Endothelial cell of umbilical vein (primary cell): Measurements from ENCODE around the gene ADGRE3. TPM values are rescaled to one million over a fixed set of nuclear protein-coding genes. Genes with fewer than 3 reads are reported as not detected.
"Not testable (repeated sequence)": the region's sequence is repeated elsewhere in the genome, so short reads cannot be mapped to it uniquely, and the experiment has no call there.

Experiments used
- BruUV-seq: library from RNA; stranded (reverse); fragments of 400-500 nt; replicated peaks from 2 replicates; lab custom pipeline; 2021; lab: Mats Ljungman, UMichigan
- CTCF ChIA-PET: fragments of 300-600, 350-600 bp; sonication (Branson Sonifier 250); formaldehyde crosslinking; loops from one replicate; lab custom pipeline; 2021; ENCODE audit warnings: antibody characterized with exemption, inconsistent platforms; lab: Charles Lee
- POLR2A ChIA-PET: fragments of 300-600, 350-600 bp; sonication (Branson Sonifier 250); formaldehyde crosslinking; loops from one replicate; lab custom pipeline; 2021; ENCODE audit warnings: antibody characterized with exemption, inconsistent platforms; lab: Charles Lee
- DNase-seq: peaks from one replicate; pipeline ENCODE4 v3.0.0-alpha.2; 2011; ENCODE audit warnings: low read depth, low spot score
- FAIRE-seq: peaks from 2 replicates; lab custom pipeline; 2011; peaks lifted over from hg19 to GRCh38; lab: Jason Lieb, UNC
- H2AFZ ChIP-seq: 2 replicates; pipeline ENCODE4 v1.6.0; 2012; ENCODE audit warnings: low read depth, low read length, control low read depth, inconsistent platforms
- H3K27ac ChIP-seq: 2 replicates; pipeline ENCODE4 v1.5.1; 2011; ENCODE audit warnings: low read depth, mild to moderate bottlenecking, control low read depth, low read length, moderate library complexity; ENCODE audit not compliant: insufficient read depth
- H3K27me3 ChIP-seq, 2 experiments: 2 replicates each; pipeline versions ENCODE4 v1.6.0 to v1.6.1; 2011; ENCODE audit warnings: low read length in 2 of 2, mixed read lengths in 1 of 2; ENCODE audit not compliant: control insufficient read depth in 2 of 2, insufficient read depth in 2 of 2
- H3K36me3 ChIP-seq, 2 experiments: 2 replicates in 1 of 2; 3 replicates in 1 of 2; pipeline ENCODE4 v1.5.1; 2011; ENCODE audit warnings: low read length in 2 of 2, mild to moderate bottlenecking in 1 of 2, moderate library complexity in 1 of 2; ENCODE audit not compliant: control insufficient read depth in 2 of 2, insufficient read depth in 2 of 2; ENCODE audit errors: extremely low read depth in 1 of 2
- H3K4me1 ChIP-seq: 3 replicates; pipeline ENCODE4 v1.5.1; 2011; ENCODE audit warnings: mild to moderate bottlenecking, low read length; ENCODE audit not compliant: control insufficient read depth, insufficient read depth; ENCODE audit errors: extremely low read depth
- H3K4me2 ChIP-seq: 2 replicates; pipeline ENCODE4 v1.6.1; 2011; ENCODE audit warnings: low read length, control low read depth, mixed read lengths; ENCODE audit not compliant: insufficient read depth
- H3K4me3 ChIP-seq, 3 experiments: fragments of 200-600 bp in 1 of 3; sonication (generic), shearing (Covaris generic) in 1 of 3; replicated peaks in 1 of 3; 2 replicates each; pipeline ENCODE4 v1.5.1; 2011 to 2016; ENCODE audit warnings: control low read depth in 3 of 3, low read length in 3 of 3, mild to moderate bottlenecking in 2 of 3, inconsistent platforms in 1 of 3, low read depth in 1 of 3, moderate library complexity in 1 of 3; ENCODE audit not compliant: insufficient read depth in 1 of 3
- H3K79me2 ChIP-seq: 2 replicates; pipeline ENCODE4 v1.6.0; 2012; ENCODE audit warnings: low read length, inconsistent platforms; ENCODE audit not compliant: control insufficient read depth, insufficient read depth
- H3K9ac ChIP-seq: replicated peaks from 2 replicates; pipeline ENCODE3; 2011; ENCODE audit warnings: low read length, control low read depth; ENCODE audit not compliant: insufficient read depth; ENCODE audit errors: extremely low read depth
- H3K9me1 ChIP-seq: replicated peaks from 3 replicates; pipeline ENCODE4 v1.6.0; 2011; ENCODE audit warnings: mild to moderate bottlenecking, low read length; ENCODE audit not compliant: control insufficient read depth, insufficient read depth; ENCODE audit errors: extremely low read depth
- H3K9me3 ChIP-seq: replicated peaks from 2 replicates; pipeline ENCODE4 v1.5.1; 2012; ENCODE audit warnings: low read length, inconsistent platforms; ENCODE audit not compliant: control insufficient read depth, insufficient read depth
- H4K20me1 ChIP-seq: replicated peaks from 2 replicates; pipeline ENCODE3; 2011; ENCODE audit warnings: mild to moderate bottlenecking, low read length; ENCODE audit not compliant: control insufficient read depth, insufficient read depth; ENCODE audit errors: extremely low read depth
- CTCF ChIP-seq, 2 donors: IDR thresholded peaks; 1 replicate in 1 of 2; 2 replicates in 1 of 2; pipeline ENCODE4 v1.5.1; 2011; ENCODE audit warnings: low read length in 2 of 2, mild to moderate bottlenecking in 2 of 2, moderate library complexity in 2 of 2, control low read depth in 1 of 2, inconsistent platforms in 1 of 2, low read depth in 1 of 2; ENCODE audit not compliant: insufficient read depth in 1 of 2; ENCODE audit errors: extremely low read depth in 1 of 2
- EZH2 ChIP-seq: IDR thresholded peaks from 2 replicates; pipeline ENCODE4 v1.6.1; 2012; ENCODE audit warnings: borderline replicate concordance, low read depth, mild to moderate bottlenecking, moderate library complexity, low read length, inconsistent platforms; ENCODE audit not compliant: severe bottlenecking
- FOS ChIP-seq: IDR thresholded peaks from 2 replicates; pipeline ENCODE4 v1.6.1; 2011; ENCODE audit warnings: mild to moderate bottlenecking, low read length, moderate library complexity, borderline replicate concordance; ENCODE audit not compliant: insufficient read depth
- GATA2 ChIP-seq: IDR thresholded peaks from 2 replicates; pipeline ENCODE4 v1.7.0; 2011; ENCODE audit warnings: low read depth, mild to moderate bottlenecking, moderate library complexity, mixed read lengths, low read length; ENCODE audit not compliant: insufficient read length, insufficient read depth
- JUN ChIP-seq: IDR thresholded peaks from 2 replicates; pipeline ENCODE4 v1.6.1; 2011; ENCODE audit warnings: borderline replicate concordance, low read depth; ENCODE audit not compliant: insufficient read length, insufficient read depth
- POLR2A ChIP-seq: IDR thresholded peaks from 2 replicates; pipeline ENCODE4 v1.6.1; 2012; ENCODE audit warnings: low read depth, mild to moderate bottlenecking, control low read depth, low read length
- dilution Hi-C: fragments of 300-500 bp; cut with MboI; formaldehyde crosslinking; loops from one replicate; pipeline ENCODE4 v1.15.0; 2019; ENCODE audit warnings: low sequenced_read_pairs; ENCODE audit not compliant: extremely low pct_ligation_motif_present
- intact Hi-C: fragments of 100-400 bp; cut with micrococcal nuclease; formaldehyde crosslinking; loops from one replicate; pipeline ENCODE4 v1.10.0; 2022
- polyA plus RNA-seq, 4 experiments: library from polyadenylated mRNA; depleted of rRNA in 3 of 4; stranded (reverse) in 3 of 4; unstranded in 1 of 4; fragments of >200 nt; gene quantifications; 2 replicates each; pipeline versions ENCODE4 v1.2.1 to v1.2.3, GENCODE V29; 2011 to 2012; ENCODE audit warnings: missing spikeins in 1 of 4
- total RNA-seq: library from RNA; stranded (reverse); gene quantifications from 2 replicates; pipeline ENCODE4 v1.2.3, GENCODE V29; 2021
- TF ChIP-seq, protein P1 (sequence below): IDR thresholded peaks from 2 replicates; pipeline ENCODE4 v1.6.1; 2011; ENCODE audit not compliant: insufficient read depth, insufficient read length

The ADGRE3 gene
- total and polyA plus RNA-seq, 2 donors (not counting 3 experiments of a cell fraction or from before 2014, with no cell fraction given) = not detected

GRCh38 chr19:14629557-14629956 lies 45.1 kb downstream of the ADGRE3 start:
- no peaks in the 10 kb centered on the region for H3K36me3 ChIP-seq
- H3K4me1 ChIP-seq = no peaks in the 10 kb centered on the region
- no peak overlapping the region for H2AFZ ChIP-seq
- no peak for FAIRE-seq
- dilution Hi-C loops (no loop called here), intact Hi-C loops (no loop called here)
- H4K20me1 ChIP-seq = no peaks in the 10 kb centered on the region
- H3K4me3 ChIP-seq = no peak overlapping the region
- POLR2A ChIA-PET = no interaction called here
- H3K27ac ChIP-seq = no peak overlapping the region
- no peaks in the 10 kb centered on the region for H3K9me1 ChIP-seq
- no peak overlapping the region for H3K4me2 ChIP-seq
- no TSS peak for BruUV-seq
- no peaks in the 10 kb centered on the region for H3K27me3 ChIP-seq
- no peak overlapping the region for H3K9ac ChIP-seq
- TF ChIP-seq GATA2 = no peak
- TF ChIP-seq JUN = no peak
- TF ChIP-seq CTCF (IDR thresholded peaks at IDR 0.05; ENCODE audit: extremely low read depth in 1 of 2, insufficient read depth in 1 of 2, low read depth in 1 of 2, low read length in 2 of 2) = no peak
- no peak for TF ChIP-seq POLR2A
- no peak for TF ChIP-seq FOS
- TF ChIP-seq, protein P1, sequence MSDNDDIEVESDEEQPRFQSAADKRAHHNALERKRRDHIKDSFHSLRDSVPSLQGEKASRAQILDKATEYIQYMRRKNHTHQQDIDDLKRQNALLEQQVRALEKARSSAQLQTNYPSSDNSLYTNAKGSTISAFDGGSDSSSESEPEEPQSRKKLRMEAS = no peak
- no peak for TF ChIP-seq EZH2
- no peaks in the 10 kb centered on the region for H3K9me3 ChIP-seq
- CTCF ChIA-PET = interaction anchor here (1.3 kb wide), 1 partner anchor 56 kb away, joined by 4 read pairs; no protein-coding TSS in a partner anchor
- no peak for DNase-seq
- H3K79me2 ChIP-seq = no peaks in the 10 kb centered on the region

- CTCF ChIA-PET = interaction anchor here (0.6 kb wide), 1 partner anchor 18 kb away, joined by 3 read pairs; no protein-coding TSS in a partner anchor
- FAIRE-seq, H3K27ac ChIP-seq, H3K79me2 ChIP-seq, H2AFZ ChIP-seq, H4K20me1 ChIP-seq, intact Hi-C loops, DNase-seq, H3K4me2 ChIP-seq, H3K9ac ChIP-seq, dilution Hi-C loops, H3K27me3 ChIP-seq, H3K4me1 ChIP-seq, POLR2A ChIA-PET, H3K9me1 ChIP-seq, BruUV-seq, H3K36me3 ChIP-seq, H3K9me3 ChIP-seq, H3K4me3 ChIP-seq: not testable (repeated sequence)
Measured at GRCh38 chr19:14624491-14624890, 50.2 kb downstream of the ADGRE3 start.
